Measurements from ENCODE around the gene CUBN. TPM values are rescaled to one million over a fixed set of nuclear protein-coding genes. Genes with fewer than 3 reads are reported as not detected.

CUBN gene
- total and polyA plus RNA-seq, 10 of the 15 experiments (the other 5 are each of a cell fraction or from before 2014, with no cell fraction given) = under 0.01 to 0.14 (median 0.02) TPM; not detected in 6

DNA sequence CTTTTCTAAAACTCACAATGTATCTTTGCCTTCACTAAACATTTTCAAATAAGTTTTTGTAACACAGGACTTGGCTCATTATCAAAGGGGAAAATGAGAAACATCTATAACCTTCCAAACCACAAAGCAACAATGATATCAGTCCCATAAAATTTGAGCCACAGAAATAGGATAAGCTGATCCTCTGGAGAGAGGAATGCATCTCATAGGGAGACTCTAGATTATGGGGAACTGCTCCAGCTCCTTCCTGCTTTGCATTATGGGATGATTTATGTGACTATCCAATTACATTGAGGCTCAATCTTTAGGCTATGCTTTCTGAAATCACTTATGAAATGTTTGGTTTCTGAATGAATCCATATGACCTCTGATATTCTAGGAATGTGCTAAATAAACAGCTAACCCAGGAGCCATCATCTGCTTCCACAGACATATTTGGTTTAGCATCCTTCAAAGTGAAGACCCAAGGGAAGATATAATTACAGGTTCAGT is 70.4 kb downstream of the CUBN start:
- H3K4me3 ChIP-seq = no peak overlapping the region
- POLR2A ChIA-PET = no interaction called here
- no peak overlapping the region for H3K27ac ChIP-seq (ENCODE audit: control insufficient read depth, insufficient read depth)
- BruUV-seq (replicated peaks) = no TSS peak
- intact Hi-C loops (cut with micrococcal nuclease; ENCODE audit: unreplicated experiment) = no loop called here
- no peak overlapping the region for H3K9ac ChIP-seq (ENCODE audit: control insufficient read depth, insufficient read depth, low read length)
- H3K27me3 ChIP-seq (replicated peaks in 1 of 2; ENCODE audit: control insufficient read depth in 2 of 2, insufficient read depth in 2 of 2, low read length in 1 of 2) = no peaks in the 10 kb centered on the region
- no peak for FAIRE-seq
- no peaks in the 10 kb centered on the region for H3K79me2 ChIP-seq (ENCODE audit: control insufficient read depth, insufficient read depth, low read length)
- RAD21 ChIA-PET (ENCODE audit: unreplicated experiment) = no interaction called here
- H3K4me1 ChIP-seq (ENCODE audit: control insufficient read depth, insufficient read depth, low read length) = no peaks in the 10 kb centered on the region
- H3K9me3 ChIP-seq (replicated peaks; ENCODE audit: control insufficient read depth, insufficient read depth, low read length) = no peaks in the 10 kb centered on the region
- no peak overlapping the region for H3K4me2 ChIP-seq (ENCODE audit: control insufficient read depth, insufficient read depth)
- H4K20me1 ChIP-seq (ENCODE audit: control insufficient read depth, insufficient read depth) = no peaks in the 10 kb centered on the region
- DNase-seq (ENCODE audit: low read depth, low spot score) = no peak
- in situ Hi-C loops (cut with MboI) = no loop called here
- H3K36me3 ChIP-seq (ENCODE audit: control insufficient read depth in 2 of 2, insufficient read depth in 2 of 2, low read length in 1 of 2) = no peaks in the 10 kb centered on the region
- no peak for ATAC-seq
- CTCF ChIA-PET = no interaction called here
- SMC1A ChIA-PET (ENCODE audit: uncharacterized antibody, unreplicated experiment) = interaction anchor here (0.6 kb wide), 1 partner anchor 183 kb away, joined by 3 read pairs; no protein-coding TSS in a partner anchor
- no peak overlapping the region for H2AFZ ChIP-seq (ENCODE audit: control insufficient read depth, low read depth, low read length)
- no peak for TF ChIP-seq BCL11A (IDR thresholded peaks at IDR 0.05; ENCODE audit: low read depth, low read length)
- TF ChIP-seq EGR1 (IDR thresholded peaks at IDR 0.05; ENCODE audit: borderline replicate concordance in 1 of 2, low read depth in 2 of 2, low read length in 2 of 2) = no peak
- no peak for TF ChIP-seq CEBPB (IDR thresholded peaks at IDR 0.05; ENCODE audit: borderline replicate concordance in 1 of 2, low read depth in 2 of 2, low read length in 2 of 2)
- TF ChIP-seq NRF1 (conservative IDR thresholded peaks at IDR 0.05; ENCODE audit: low read depth, low read length) = no peak

DNA sequence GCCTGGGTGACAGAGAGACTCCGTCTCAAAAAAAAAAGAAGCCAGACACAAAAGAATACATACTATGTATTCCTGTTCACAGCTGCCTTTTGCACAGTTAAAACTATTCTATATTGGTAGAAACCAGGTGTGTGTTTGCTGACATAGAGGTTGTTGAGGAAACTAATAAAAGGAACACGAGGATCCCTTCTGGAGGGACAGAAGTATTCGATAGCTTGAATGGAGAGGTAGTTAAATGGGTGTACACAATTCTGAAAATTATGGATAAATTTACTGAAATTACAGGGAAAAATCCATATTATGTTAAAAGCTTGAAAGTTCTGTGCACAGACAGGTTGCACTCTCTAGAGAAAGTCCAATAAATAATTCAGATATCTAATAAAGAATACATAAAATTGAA is 71.5 kb downstream of the CUBN start:
- Histone ChIP-seq H3K27ac (ENCODE audit: control insufficient read depth, insufficient read depth) (no peak overlapping the region), H3K36me3 (ENCODE audit: control insufficient read depth in 2 of 2, insufficient read depth in 2 of 2, low read length in 1 of 2) (no peaks in the 10 kb centered on the region), H4K20me1 (ENCODE audit: control insufficient read depth, insufficient read depth) (no peaks in the 10 kb centered on the region), H3K79me2 (ENCODE audit: control insufficient read depth, insufficient read depth, low read length) (no peaks in the 10 kb centered on the region), H3K4me3 (no peak overlapping the region), H3K4me1 (ENCODE audit: control insufficient read depth, insufficient read depth, low read length) (no peaks in the 10 kb centered on the region), H2AFZ (ENCODE audit: control insufficient read depth, low read depth, low read length) (no peak overlapping the region), H3K27me3 (replicated peaks in 1 of 2; ENCODE audit: control insufficient read depth in 2 of 2, insufficient read depth in 2 of 2, low read length in 1 of 2) (no peaks in the 10 kb centered on the region), H3K4me2 (ENCODE audit: control insufficient read depth, insufficient read depth) (no peak overlapping the region), H3K9ac (ENCODE audit: control insufficient read depth, insufficient read depth, low read length) (no peak overlapping the region), H3K9me3 (replicated peaks; ENCODE audit: control insufficient read depth, insufficient read depth, low read length) (no peaks in the 10 kb centered on the region)
- no TSS peak for BruUV-seq (replicated peaks)
- DNase-seq (ENCODE audit: low read depth, low spot score) = no peak
- POLR2A ChIA-PET = no interaction called here
- no peak for FAIRE-seq
- SMC1A ChIA-PET (ENCODE audit: uncharacterized antibody, unreplicated experiment) = no interaction called here
- 42% methylated on average over 3 of the region's 3 CpGs for WGBS (ENCODE audit: insufficient coverage, insufficient replicate concordance, low lambda C conversion rate, missing lambda C conversion rate)
- CTCF ChIA-PET = no interaction called here
- intact Hi-C loops (cut with micrococcal nuclease; ENCODE audit: unreplicated experiment) = no loop called here
- RAD21 ChIA-PET (ENCODE audit: unreplicated experiment) = no interaction called here
- in situ Hi-C loops (cut with MboI) = no loop called here
- no peak for ATAC-seq
- TF ChIP-seq ATF7 (IDR thresholded peaks at IDR 0.05; ENCODE audit: low read depth) = no peak
- TF ChIP-seq PML (IDR thresholded peaks at IDR 0.05; ENCODE audit: low read length) = no peak
- no peak for TF ChIP-seq BCL11A (IDR thresholded peaks at IDR 0.05; ENCODE audit: low read depth, low read length)
- TF ChIP-seq, protein P1, sequence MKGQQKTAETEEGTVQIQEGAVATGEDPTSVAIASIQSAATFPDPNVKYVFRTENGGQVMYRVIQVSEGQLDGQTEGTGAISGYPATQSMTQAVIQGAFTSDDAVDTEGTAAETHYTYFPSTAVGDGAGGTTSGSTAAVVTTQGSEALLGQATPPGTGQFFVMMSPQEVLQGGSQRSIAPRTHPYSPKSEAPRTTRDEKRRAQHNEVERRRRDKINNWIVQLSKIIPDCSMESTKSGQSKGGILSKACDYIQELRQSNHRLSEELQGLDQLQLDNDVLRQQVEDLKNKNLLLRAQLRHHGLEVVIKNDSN (IDR thresholded peaks at IDR 0.05; ENCODE audit: borderline replicate concordance, extremely low read length, insufficient read depth, low read depth, low read length) = no peak
- no peak for TF ChIP-seq FOXK2 (IDR thresholded peaks at IDR 0.05)
- TF ChIP-seq, protein P2, sequence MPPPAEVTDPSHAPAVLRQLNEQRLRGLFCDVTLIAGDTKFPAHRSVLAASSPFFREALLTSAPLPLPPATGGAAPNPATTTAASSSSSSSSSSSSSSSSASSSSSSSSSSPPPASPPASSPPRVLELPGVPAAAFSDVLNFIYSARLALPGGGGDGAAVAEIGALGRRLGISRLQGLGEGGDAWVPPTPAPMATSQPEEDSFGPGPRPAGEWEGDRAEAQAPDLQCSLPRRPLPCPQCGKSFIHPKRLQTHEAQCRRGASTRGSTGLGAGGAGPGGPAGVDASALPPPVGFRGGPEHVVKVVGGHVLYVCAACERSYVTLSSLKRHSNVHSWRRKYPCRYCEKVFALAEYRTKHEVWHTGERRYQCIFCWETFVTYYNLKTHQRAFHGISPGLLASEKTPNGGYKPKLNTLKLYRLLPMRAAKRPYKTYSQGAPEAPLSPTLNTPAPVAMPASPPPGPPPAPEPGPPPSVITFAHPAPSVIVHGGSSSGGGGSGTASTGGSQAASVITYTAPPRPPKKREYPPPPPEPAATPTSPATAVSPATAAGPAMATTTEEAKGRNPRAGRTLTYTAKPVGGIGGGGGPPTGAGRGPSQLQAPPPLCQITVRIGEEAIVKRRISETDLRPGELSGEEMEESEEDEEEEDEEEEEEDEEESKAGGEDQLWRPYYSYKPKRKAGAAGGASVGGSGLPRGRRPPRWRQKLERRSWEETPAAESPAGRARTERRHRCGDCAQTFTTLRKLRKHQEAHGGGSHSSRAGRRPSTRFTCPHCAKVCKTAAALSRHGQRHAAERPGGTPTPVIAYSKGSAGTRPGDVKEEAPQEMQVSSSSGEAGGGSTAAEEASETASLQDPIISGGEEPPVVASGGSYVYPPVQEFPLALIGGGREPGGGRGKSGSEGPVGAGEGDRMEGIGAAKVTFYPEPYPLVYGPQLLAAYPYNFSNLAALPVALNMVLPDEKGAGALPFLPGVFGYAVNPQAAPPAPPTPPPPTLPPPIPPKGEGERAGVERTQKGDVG (CRISPR knock-in tag; IDR thresholded peaks at IDR 0.05) = no peak
- no peak for TF ChIP-seq KAT2A (conservative IDR thresholded peaks at IDR 0.05; ENCODE audit: control insufficient read depth, low read depth, low read length)
- TF ChIP-seq, protein P3, sequence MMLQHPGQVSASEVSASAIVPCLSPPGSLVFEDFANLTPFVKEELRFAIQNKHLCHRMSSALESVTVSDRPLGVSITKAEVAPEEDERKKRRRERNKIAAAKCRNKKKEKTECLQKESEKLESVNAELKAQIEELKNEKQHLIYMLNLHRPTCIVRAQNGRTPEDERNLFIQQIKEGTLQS (IDR thresholded peaks at IDR 0.05; ENCODE audit: borderline replicate concordance, extremely low read depth, low read depth, low read length) = no peak

Measured in GM12878 (cell line).